GM23248 (cell line): Measurements from ENCODE around the gene DCST2.

Source experiments
- EZH2 ChIP-seq: fragments of 200-600 bp; sonication (generic); IDR thresholded peaks from 2 replicates; pipeline ENCODE4 v1.6.1; 2018; ENCODE audit warnings: antibody characterized with exemption, mild to moderate bottlenecking; ENCODE audit not compliant: insufficient read depth, poor library complexity, severe bottlenecking
- EZH2phosphoT487 ChIP-seq: fragments of 200-600 bp; sonication (generic); IDR thresholded peaks from 2 replicates; pipeline ENCODE4 v1.6.1; 2018; ENCODE audit warnings: antibody characterized with exemption, moderate library complexity, mild to moderate bottlenecking, low read depth; ENCODE audit not compliant: insufficient read depth

DNA sequence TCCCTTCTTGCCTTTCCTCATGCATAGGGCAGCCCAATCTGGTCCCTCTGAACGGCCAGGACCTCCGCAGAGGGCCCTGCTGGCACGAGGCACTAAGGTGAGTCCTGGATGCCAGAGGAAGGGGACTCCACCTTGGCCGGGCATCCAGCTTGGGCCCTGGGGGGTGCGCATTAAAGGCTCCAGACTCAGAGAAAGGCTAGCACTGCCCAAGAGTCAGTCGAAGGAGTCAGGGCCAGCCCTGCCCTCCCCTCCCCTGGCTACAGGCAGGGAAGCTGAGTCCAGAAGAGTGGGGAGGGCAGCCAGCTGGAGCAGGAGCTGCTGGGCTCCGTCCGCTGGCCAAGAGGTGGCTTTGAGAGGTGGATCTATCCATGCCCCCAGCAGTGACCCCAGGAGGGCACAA is 27.2 kb upstream of the DCST2 start:
- TF ChIP-seq EZH2, result no peak
- TF ChIP-seq EZH2phosphoT487, result no peak
